ENCODE measurements around the gene CNTNAP4. TPM values are rescaled to one million over a fixed set of nuclear protein-coding genes. Genes with fewer than 3 reads are reported as not detected.

Gene CNTNAP4
- polyA plus RNA-seq, 2 of the 4 experiments (the other 2 are of a cell fraction) = not detected

- no peak for TF ChIP-seq GATA3 (IDR thresholded peaks at IDR 0.05; ENCODE audit: borderline replicate concordance)
- no peak for TF ChIP-seq EP300 (IDR thresholded peaks at IDR 0.05)
- TF ChIP-seq ZSCAN20 (CRISPR knock-in tag; IDR thresholded peaks at IDR 0.05) = no peak
- no peak for TF ChIP-seq HES2 (IDR thresholded peaks at IDR 0.05)
- TF ChIP-seq HOXA7 (CRISPR knock-in tag; IDR thresholded peaks at IDR 0.05) = no peak
- no peak for TF ChIP-seq MAX (IDR thresholded peaks at IDR 0.05)
- TF ChIP-seq CHD4 (IDR thresholded peaks at IDR 0.05; ENCODE audit: borderline replicate concordance) = no peak
- TF ChIP-seq JUN (IDR thresholded peaks at IDR 0.05) = no peak
- TF ChIP-seq RAD21 (conservative IDR thresholded peaks at IDR 0.05 in 1 of 2, IDR thresholded peaks at IDR 0.05 in 1 of 2) = no peak
- no peak for TF ChIP-seq NPAS2 (CRISPR knock-in tag; IDR thresholded peaks at IDR 0.05; ENCODE audit: borderline replicate concordance)
- no peak for TF ChIP-seq CBX8 (IDR thresholded peaks at IDR 0.05)
- TF ChIP-seq BHLHE40 (IDR thresholded peaks at IDR 0.05; ENCODE audit: low read depth, low read length) = no peak
- no peak for TF ChIP-seq EHF (CRISPR knock-in tag; IDR thresholded peaks at IDR 0.05)
- no peak for TF ChIP-seq PBX3 (IDR thresholded peaks at IDR 0.05)
- no peak for TF ChIP-seq CHD2 (IDR thresholded peaks at IDR 0.05; ENCODE audit: low read length, partially characterized antibody)
- H3K4me1 ChIP-seq = no peaks in the 10 kb centered on the region
- ChIA-PET CTCF (interaction anchor here (2.0 kb wide), 1 partner anchor 15 kb away, joined by 5 read pairs; no protein-coding TSS in a partner anchor), POLR2A (no interaction called here)
- H3K27ac ChIP-seq = no peak overlapping the region
- 22% methylated on average over 3 of the region's 3 CpGs for WGBS (ENCODE audit: missing lambda C conversion rate)
- DNase-seq (ENCODE audit: low read depth in 1 of 2, low spot score in 1 of 2) (no peak), FAIRE-seq (no peak), ATAC-seq (no peak)
- no peak overlapping the region for H3K4me3 ChIP-seq
- H3K4me2 ChIP-seq = no peak overlapping the region
- H3K9me3 ChIP-seq = no peaks in the 10 kb centered on the region
Observed at GRCh38 chr16:76293980-76294379, 16.8 kb downstream of the CNTNAP4 start.

GRCh38 chr16:76294396-76295214, 17.4 kb downstream of the CNTNAP4 start:
- 37% methylated on average over 3 of the region's 3 CpGs for WGBS (ENCODE audit: missing lambda C conversion rate)
- Histone ChIP-seq H3K4me3 (no peak overlapping the region), H3K9me3 (no peaks in the 10 kb centered on the region), H3K4me2 (no peak overlapping the region), H3K4me1 (no peaks in the 10 kb centered on the region), H3K27ac (no peak overlapping the region)
- CTCF ChIA-PET = interaction anchor here (1.2 to 2.0 kb wide), 2 partner anchors 16 to 749 kb away, joined by 3 to 5 read pairs; no protein-coding TSS in a partner anchor
- DNase-seq (ENCODE audit: low read depth in 1 of 2, low spot score in 1 of 2) (no peak), ATAC-seq (no peak), FAIRE-seq (no peak)
- POLR2A ChIA-PET = no interaction called here
- no peak for TF ChIP-seq REST (IDR thresholded peaks at IDR 0.05)
- TF ChIP-seq USF2 (IDR thresholded peaks at IDR 0.05) = no peak
- no peak for TF ChIP-seq MAFK (IDR thresholded peaks at IDR 0.05; ENCODE audit: partially characterized antibody)
- TF ChIP-seq JUNB (IDR thresholded peaks at IDR 0.05) = no peak

All from A549 (cell line).